Measurements from ENCODE around the gene LTB4R.

The LTB4R gene

GRCh38 chr14:24266344-24267244 is 44.7 kb upstream of the LTB4R start:
- no peak for DNase-seq (ENCODE audit: low read depth, low spot score)
- no peak for TF ChIP-seq CTCF (IDR thresholded peaks at IDR 0.05; ENCODE audit: insufficient read depth, low read length, missing control alignments)
- POLR2A ChIA-PET = no interaction called here
- CTCF ChIA-PET = interaction anchor here (1.5 to 16.0 kb wide), 3 partner anchors 22 to 30 kb away, joined by 4 to 155 read pairs (median 8); partner anchors contain the start of gene TINF2
- no peak overlapping the region for H3K4me3 ChIP-seq (ENCODE audit: low read depth, low read length)

GRCh38 chr14:24267516-24267915 is 43.8 kb upstream of the LTB4R start:
- POLR2A ChIA-PET = interaction anchor here (1.0 kb wide), 1 partner anchor 25 kb away, joined by 3 read pairs; the partner anchor contains the start of gene TINF2
- no peak for TF ChIP-seq CTCF (IDR thresholded peaks at IDR 0.05; ENCODE audit: insufficient read depth, low read length, missing control alignments)
- no peak for DNase-seq (ENCODE audit: low read depth, low spot score)
- CTCF ChIA-PET = interaction anchor here (0.7 to 6.1 kb wide), 4 partner anchors 8 to 41 kb away, joined by 3 to 57 read pairs (median 6); partner anchors contain the start of genes CIDEB, TGM1 and TINF2
- H3K4me3 ChIP-seq (ENCODE audit: low read depth, low read length) = no peak overlapping the region

GRCh38 chr14:24268225-24268624 is 43.1 kb upstream of the LTB4R start:
- CTCF ChIA-PET = interaction anchor here (0.7 to 6.1 kb wide), 7 partner anchors 8 to 40 kb away, joined by 3 to 57 read pairs (median 16); partner anchors contain the start of genes CIDEB, TGM1 and TINF2
- POLR2A ChIA-PET = interaction anchor here (1.0 kb wide), 1 partner anchor 26 kb away, joined by 3 read pairs; the partner anchor contains the start of gene TINF2
- TF ChIP-seq CTCF (IDR thresholded peaks at IDR 0.05; ENCODE audit: insufficient read depth, low read length, missing control alignments) = no peak
- H3K4me3 ChIP-seq (ENCODE audit: low read depth, low read length) = no peak overlapping the region
- no peak for DNase-seq (ENCODE audit: low read depth, low spot score)

- ChIA-PET POLR2A (no interaction called here), CTCF (interaction anchor here (1.1 to 6.1 kb wide), 9 partner anchors 10 to 56 kb away, joined by 3 to 57 read pairs (median 16); partner anchors contain the start of genes CHMP4A, CIDEB, DHRS1 and NOP9)
- H3K4me3 ChIP-seq (ENCODE audit: low read depth, low read length) = no peak overlapping the region
- TF ChIP-seq CTCF (IDR thresholded peaks at IDR 0.05; ENCODE audit: insufficient read depth, low read length, missing control alignments) = no peak
- no peak for DNase-seq (ENCODE audit: low read depth, low spot score)
These were observed 41.9 kb upstream of the LTB4R start for GRCh38 chr14:24269368-24269767.

- no peak for TF ChIP-seq CTCF (IDR thresholded peaks at IDR 0.05; ENCODE audit: insufficient read depth, low read length, missing control alignments)
- ChIA-PET CTCF (interaction anchor here (1.0 to 6.1 kb wide), 10 partner anchors 10 to 113 kb away, joined by 3 to 57 read pairs (median 14); partner anchors contain the start of genes CHMP4A, CIDEB, DHRS1 and MDP1), POLR2A (interaction anchor here (1.5 to 2.2 kb wide), 4 partner anchors 28 to 81 kb away, joined by 4 to 27 read pairs (median 6); partner anchors contain the start of genes CHMP4A, IPO4 and TINF2)
- H3K4me3 ChIP-seq (ENCODE audit: low read depth, low read length) = no peak overlapping the region
- DNase-seq (ENCODE audit: low read depth, low spot score) = no peak
These were observed 41.3 kb upstream of the LTB4R start for GRCh38 chr14:24269910-24270536.

Data from AG04449 (cell line).